Amygdala (tissue), 56 donors: ENCODE measurements around the gene FUZ.

Experiments
- DNase-seq, 56 donors: peaks; one replicate each; lab custom pipeline; 2025; lab: John Stamatoyannopoulos, UW

FUZ gene

GRCh38 chr19:49851456-49852259 is 38.6 kb upstream of the FUZ start:
- peak in 16 of 56 donors; percentile 16 to 81 (median 33) for DNase-seq

DNA sequence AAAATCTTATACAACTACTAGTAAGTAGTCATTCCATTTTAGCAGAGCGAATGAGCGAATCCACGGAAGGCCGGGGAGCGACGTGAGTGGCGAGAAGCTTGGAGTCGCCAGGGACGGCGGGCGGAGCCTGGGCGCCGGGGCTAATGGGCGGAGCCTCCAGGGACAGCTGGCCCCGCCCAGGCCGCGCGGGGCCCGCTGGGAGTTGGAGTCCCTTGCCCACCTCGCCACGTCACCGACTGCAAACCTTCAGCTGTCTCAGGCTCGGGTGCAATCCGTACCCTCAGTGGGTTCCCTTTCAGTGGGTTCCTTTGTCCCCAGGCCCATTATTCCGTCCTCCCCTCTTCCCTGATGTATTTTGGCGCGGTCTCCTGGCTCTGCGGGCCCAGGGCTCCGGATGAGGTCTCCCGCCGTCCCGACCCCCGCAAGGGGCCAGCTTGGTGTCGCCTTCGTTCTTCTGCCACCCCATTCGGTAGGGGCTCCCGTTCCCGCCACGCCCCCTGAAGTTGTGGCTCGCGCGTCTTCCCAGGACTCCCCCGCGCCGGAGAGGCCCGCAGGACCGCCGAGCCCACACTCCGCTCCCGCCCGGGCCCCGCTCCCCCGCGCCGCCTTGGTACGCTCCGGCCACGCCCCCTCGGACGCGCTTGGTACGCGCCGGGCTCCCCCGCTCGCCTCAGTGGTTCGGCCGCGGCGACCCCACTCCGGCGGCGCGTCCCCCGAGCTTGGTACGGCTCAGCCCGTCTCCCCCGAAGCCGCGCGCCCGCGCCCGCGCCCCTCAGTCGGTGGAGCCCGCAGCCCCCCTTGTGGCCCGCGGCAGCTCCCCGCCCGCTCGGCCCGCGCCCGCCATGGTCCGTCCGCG is 37.6 kb upstream of the FUZ start, which contains the start of gene PTOV1:
Gene PTOV1, plus strand, starts transcription at position 673 of the 856 bp plus-strand sequence.
- DNase-seq = peak; percentile 16 to 96 (median 90)

DNA sequence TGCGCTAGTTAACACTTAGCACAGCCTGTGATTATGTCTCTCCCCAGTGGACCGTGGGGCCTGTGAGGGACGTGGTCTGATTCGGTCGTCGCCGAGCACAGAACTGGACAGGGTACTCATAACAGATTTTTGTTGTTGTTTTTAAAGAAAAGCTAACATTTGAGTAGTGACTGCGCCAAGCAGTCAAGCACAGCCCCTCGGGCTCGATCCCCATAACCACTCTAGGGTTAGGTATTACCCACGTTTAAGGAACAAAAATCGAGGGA is 37.1 kb upstream of the FUZ start:
- DNase-seq = no peak

DNA sequence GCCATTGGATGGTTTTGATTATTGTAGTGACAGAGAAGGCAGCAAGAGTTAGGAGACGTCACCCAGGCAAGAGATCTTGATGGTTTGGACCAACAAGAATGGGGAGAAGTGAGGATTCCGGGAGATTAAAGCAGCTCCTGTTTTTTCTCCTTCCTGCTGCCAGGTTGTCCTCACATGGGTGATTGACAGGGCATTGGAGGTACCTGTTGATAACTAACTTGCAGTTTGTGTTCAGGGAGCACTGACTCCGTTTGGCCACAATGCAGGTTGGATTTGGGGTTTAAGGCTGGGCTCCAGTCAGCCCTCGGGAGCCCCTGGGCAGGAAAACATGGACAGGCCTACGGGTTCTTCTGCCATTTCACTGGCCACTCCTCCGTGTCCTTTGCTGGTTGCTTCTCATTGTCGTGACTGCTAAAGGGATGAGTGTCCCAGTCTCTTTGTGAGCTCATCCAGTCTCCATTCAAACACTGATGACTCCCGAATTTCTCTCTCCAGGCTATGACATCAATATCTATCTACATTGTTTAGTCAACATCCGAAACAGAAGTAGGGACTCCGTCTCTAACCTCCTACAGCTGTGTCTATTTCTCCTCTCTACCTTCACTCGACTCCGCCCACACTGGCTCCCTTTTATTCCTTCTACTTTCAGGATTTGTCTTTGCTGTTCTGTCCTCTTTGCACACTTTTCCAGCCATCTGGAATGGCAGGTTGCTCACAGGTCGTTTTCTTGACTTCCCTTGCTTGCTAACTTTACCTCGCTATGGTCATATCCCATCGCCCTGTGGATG is 36.5 kb upstream of the FUZ start:
- no peak for DNase-seq

- DNase-seq = no peak
Measured at GRCh38 chr19:49848938-49849337, 35.8 kb upstream of the FUZ start.

DNA sequence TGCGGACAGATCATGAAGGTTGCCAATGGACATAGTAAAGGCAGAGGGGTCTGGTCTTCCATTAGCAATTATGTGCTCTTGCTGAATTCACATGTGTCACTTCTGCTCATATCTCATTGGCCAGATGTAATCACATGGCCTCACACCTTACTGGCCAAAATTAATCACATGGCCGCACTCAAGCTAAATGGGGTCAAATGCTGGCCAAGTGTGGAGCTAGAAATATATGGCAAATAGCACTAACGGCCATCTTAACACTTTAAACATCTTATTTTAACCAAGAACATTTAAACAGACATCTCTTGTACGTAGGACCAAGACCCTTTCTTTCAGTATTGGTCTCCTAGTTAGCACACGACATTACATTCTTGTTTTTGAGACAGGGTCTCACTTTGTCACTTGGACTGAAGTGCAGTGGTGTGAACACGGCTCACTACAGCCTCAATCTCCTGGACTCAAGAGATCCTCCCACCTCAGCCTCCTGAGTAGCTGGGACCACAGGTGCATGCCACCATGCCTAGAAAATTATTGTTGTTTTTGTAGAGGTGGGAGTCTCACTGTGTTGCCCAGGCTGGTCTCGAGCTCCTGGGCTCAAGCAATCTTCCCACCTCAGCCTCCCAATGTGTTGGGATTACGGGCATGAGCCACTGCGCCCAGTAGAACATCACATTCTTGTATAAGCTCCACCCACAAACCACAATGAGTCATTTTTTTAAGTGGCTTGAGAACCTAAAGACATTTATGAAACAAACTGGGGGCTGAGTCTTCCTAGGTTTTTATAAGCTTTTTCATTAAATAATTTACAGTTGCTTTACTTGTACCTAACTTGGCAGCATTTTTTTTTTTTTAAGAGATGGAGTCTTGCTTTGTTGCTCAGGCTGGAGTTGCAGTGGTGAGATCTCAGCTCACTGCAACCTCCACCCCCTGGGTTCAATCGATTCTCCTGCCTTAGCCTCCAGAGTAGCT is 34.9 kb upstream of the FUZ start:
- DNase-seq = no peak

GRCh38 chr19:49846408-49846807 is 33.3 kb upstream of the FUZ start:
- DNase-seq = no peak

DNA sequence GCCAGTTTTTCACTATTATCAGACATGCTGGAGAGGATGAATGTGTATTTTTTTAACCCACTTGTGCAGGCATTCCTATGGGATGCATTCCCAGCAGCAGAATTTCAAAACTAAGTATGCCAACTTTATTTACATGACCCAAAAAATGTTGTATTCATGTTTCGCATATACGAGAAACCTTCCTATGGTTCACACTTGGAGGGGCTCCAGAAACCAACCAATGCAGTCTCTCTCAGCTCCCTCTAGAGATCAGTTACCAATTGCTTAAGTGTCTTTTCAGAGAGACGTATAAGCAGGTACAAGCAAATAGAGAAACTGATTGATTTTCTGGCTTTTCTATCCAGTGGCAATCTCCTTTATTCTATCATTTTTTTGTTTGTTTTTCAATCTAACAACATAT is 32.3 kb upstream of the FUZ start:
- DNase-seq = no peak

- no peak for DNase-seq
Measured at GRCh38 chr19:49844138-49845095, 31.3 kb upstream of the FUZ start.

- no peak for DNase-seq
Measured at GRCh38 chr19:49843265-49843664, 30.2 kb upstream of the FUZ start.

DNA sequence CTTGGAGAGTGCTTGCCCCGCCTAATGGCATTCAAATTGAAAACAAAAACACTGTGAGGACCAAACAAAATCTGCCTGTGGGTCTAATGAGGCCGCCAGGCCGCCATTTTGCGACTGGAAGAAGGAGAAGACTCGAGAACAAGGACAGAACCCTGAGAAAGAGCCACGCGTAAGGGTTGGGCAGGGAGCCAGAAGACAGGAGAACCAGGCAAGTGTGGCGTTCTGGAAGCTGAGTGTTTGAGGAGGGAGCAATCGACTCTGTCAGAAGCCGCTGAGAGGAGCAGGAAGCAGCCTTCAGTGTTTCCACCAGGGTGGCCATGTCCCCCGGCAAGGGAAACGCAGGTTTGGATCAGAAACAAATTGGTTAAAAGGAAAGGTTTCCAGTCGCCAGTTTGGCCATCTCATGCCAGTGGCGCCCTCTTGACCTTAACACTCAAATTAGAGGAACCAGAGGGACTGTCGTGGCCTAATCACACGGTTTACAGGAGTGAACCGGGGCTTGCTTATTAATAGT is 27.7 kb upstream of the FUZ start:
- no peak for DNase-seq

DNA sequence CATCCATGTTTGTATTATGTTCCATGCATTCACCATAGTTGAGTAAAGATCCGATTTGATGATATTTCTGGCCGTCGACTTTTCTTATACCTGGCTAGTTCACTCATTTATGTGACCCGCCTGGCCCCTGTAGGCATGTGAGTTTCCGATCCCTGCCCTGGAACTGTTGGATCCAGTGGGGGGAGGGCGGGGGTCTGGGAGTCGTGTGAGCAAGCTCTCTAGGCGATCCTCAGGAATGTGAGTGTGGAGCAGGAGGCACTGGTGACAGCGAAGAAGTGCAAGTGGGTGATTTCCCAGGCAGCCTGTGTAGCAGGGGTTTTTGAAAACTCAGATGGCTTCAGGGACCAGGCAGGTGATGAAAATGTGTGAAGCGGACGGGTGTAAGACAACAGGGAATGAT is 27.2 kb upstream of the FUZ start:
- DNase-seq = no peak

DNA sequence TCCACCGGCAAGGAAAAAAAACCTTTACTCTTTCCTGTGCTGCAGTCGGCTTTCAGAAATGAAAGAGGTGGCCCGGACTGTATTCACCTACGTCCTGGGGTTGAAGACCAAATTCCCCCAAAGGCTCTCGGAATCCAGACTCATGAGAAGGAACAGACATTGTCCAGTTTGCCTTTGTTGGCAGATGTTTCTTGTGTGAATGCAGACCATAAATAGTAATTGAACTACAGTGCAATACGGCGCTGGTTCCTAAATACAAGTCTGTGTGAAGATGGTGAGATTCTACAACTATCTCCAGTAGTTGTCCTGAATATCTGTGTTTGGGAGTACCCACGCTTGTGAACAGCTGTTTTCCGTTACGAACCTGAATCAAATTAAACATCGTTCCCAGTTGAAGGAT is 26.6 kb upstream of the FUZ start:
- no peak for DNase-seq

- no peak for DNase-seq
Measured at GRCh38 chr19:49838885-49839588, 25.9 kb upstream of the FUZ start.

DNA sequence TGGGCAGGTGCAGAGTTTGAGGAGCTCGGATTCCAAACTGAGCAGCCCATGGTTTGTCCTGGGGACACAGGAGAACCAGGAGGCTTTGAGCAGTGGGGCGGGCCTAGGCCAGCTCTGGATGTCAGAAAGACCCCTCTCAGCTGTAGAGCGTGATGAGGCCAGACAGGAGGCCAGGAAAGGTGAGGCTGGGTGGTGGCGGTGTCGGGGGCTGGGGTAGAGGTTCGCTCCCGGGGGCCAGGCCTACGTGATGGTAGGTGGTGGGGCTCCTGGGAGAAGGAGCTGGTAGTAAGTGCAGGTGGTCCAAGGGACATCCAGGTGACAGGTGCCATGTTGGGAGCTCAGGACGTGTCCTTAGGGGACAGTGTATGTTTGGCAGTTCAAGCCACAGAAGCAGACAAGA is 24.3 kb upstream of the FUZ start:
- no peak for DNase-seq

- no peak for DNase-seq
Measured at GRCh38 chr19:49837009-49837310, 23.9 kb upstream of the FUZ start.

DNA sequence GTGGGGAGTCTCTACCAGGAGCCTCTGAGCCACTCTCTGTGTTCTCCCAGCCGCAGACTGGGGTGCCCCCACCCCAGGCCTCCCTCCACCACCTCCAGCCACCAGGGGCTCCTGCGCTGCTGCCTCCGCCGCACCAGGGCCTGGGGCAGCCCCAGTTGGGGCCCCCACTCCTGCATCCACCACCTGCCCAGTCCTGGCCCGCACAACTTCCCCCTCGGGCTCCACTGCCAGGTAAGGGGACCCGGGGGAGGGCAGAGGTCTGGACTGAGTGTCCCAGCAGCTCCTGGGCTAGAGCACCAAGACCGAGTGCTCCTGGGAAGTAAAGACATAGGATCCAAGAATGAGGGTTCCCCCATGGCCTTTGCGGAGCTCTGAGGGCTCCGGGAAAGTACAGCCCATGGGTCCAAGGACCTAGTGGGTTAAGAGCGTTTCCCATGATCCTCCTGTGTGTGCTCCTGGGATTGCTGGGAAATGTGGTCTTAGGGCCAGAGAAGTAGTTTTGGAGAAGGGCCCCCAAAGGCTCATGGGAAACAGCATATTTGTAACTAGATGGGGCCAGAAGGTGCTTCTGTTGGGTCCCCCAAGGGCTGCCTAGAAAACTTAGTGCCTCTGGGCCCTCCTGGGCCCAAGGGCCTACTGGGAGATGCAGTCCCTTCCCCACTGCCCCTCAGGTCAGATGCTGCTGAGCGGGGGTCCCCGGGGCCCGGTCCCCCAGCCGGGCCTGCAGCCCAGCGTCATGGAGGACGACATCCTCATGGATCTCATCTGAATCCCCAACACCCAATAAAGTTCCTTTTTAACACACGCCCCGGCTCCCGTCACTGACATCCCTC is 23.3 kb upstream of the FUZ start:
- no peak for DNase-seq
